Sigmoid colon (tissue), 4 donors: ENCODE measurements around the gene NUBP1.

ENCODE experiments used
- CTCF ChIP-seq, 4 experiments: fragments of 450-650 bp in 3 of 4; fragments of 200-600 bp in 1 of 4; IDR thresholded peaks; one replicate each; pipeline ENCODE4 v1.5.1; 2016 to 2019; ENCODE audit warnings: antibody characterized with exemption in 4 of 4, mild to moderate bottlenecking in 3 of 4, moderate library complexity in 2 of 4
- EP300 ChIP-seq, 4 donors: sonication (generic); formaldehyde crosslinking; IDR thresholded peaks; one replicate each; pipeline ENCODE4 v1.6.1; 2017; ENCODE audit warnings: antibody characterized with exemption in 4 of 4
- POLR2A ChIP-seq, 2 donors: fragments of 450-650 bp; IDR thresholded peaks; one replicate each; pipeline ENCODE4 v1.6.1; 2016; ENCODE audit warnings: antibody characterized with exemption in 2 of 2, mild to moderate bottlenecking in 2 of 2, moderate library complexity in 2 of 2
- POLR2AphosphoS5 ChIP-seq, 4 donors: sonication (generic); formaldehyde crosslinking; IDR thresholded peaks; one replicate each; pipeline ENCODE4 v1.6.1; 2017; ENCODE audit warnings: antibody characterized with exemption in 4 of 4

GRCh38 chr16:10694306-10694705, 49.3 kb upstream of the NUBP1 start:
- no peak for TF ChIP-seq CTCF (IDR thresholded peaks at IDR 0.05)
- no peak for TF ChIP-seq POLR2AphosphoS5 (IDR thresholded peaks at IDR 0.05)
- TF ChIP-seq POLR2A (IDR thresholded peaks at IDR 0.05): no peak
- no peak for TF ChIP-seq EP300 (IDR thresholded peaks at IDR 0.05)
